Activated T-cell treated with anti-CD3 and anti-CD28 coated beads, Interleukin-2, amount 50 U/mL, for 48 hours (primary cell): ENCODE results near the gene CCL18.
A peak's percentile ranks its signal among the peaks of the same experiment; 100 is the strongest.
"Not testable (repeated sequence)": the region's sequence is repeated elsewhere in the genome, so short reads cannot be mapped to it uniquely, and the experiment has no call there.

Source experiments
- DNase-seq, 2 experiments: peaks; one replicate each; pipeline ENCODE4 v3.0.0-alpha.2; 2020

Gene CCL18

GRCh38 chr17:36072431-36073121 lies 8.5 kb downstream of the CCL18 start:
- peak; percentile 90 to 92 for DNase-seq

- no peak for DNase-seq
Measured at GRCh38 chr17:36074365-36074764, 10.3 kb downstream of the CCL18 start.

GRCh38 chr17:36081681-36082471 lies 17.8 kb downstream of the CCL18 start:
- not testable (repeated sequence) for DNase-seq

- DNase-seq, result peak; percentile 65 to 69
Measured at GRCh38 chr17:36082482-36083120, 18.5 kb downstream of the CCL18 start.

- DNase-seq, result not testable (repeated sequence)
Measured at GRCh38 chr17:36083691-36084090, 19.6 kb downstream of the CCL18 start.

- DNase-seq, result no peak
Measured at GRCh38 chr17:36085765-36086164, 21.7 kb downstream of the CCL18 start.

- DNase-seq, result no peak
Measured at GRCh38 chr17:36086791-36087190, 22.7 kb downstream of the CCL18 start.

GRCh38 chr17:36087471-36087870 lies 23.4 kb downstream of the CCL18 start:
- not testable (repeated sequence) for DNase-seq

- peak in 1 of 2 experiments; percentile 49 for DNase-seq
Measured at GRCh38 chr17:36087897-36088572, 24.0 kb downstream of the CCL18 start.

- peak in 1 of 2 experiments; percentile 51 for DNase-seq
Measured at GRCh38 chr17:36088670-36089338, 24.7 kb downstream of the CCL18 start.

- DNase-seq, result no peak
Measured at GRCh38 chr17:36089339-36089865, 25.3 kb downstream of the CCL18 start.

GRCh38 chr17:36089888-36090836 lies 26.1 kb downstream of the CCL18 start, which contains the start of gene CCL3:
CCL3 (minus strand) TSS chr17:36090143; CDS start chr17:36090058, 85 bp downstream.
- peak; percentile 81 for DNase-seq

GRCh38 chr17:36092230-36092629 lies 28.2 kb downstream of the CCL18 start:
- peak; percentile 65 to 72 for DNase-seq

- DNase-seq, result not testable (repeated sequence)
Measured at GRCh38 chr17:36092715-36093114, 28.6 kb downstream of the CCL18 start.

GRCh38 chr17:36094232-36094631 lies 30.2 kb downstream of the CCL18 start:
- DNase-seq, result no peak

GRCh38 chr17:36094746-36095145 lies 30.7 kb downstream of the CCL18 start:
- no peak for DNase-seq

GRCh38 chr17:36095992-36096391 lies 31.9 kb downstream of the CCL18 start:
- DNase-seq, result no peak

- not testable (repeated sequence) for DNase-seq
Measured at GRCh38 chr17:36099004-36099403, 34.9 kb downstream of the CCL18 start.

GRCh38 chr17:36103401-36103975 lies 39.4 kb downstream of the CCL18 start, which contains the start of gene CCL4:
CCL4 (plus strand) TSS chr17:36103827; CDS start chr17:36103906, 79 bp downstream.
- DNase-seq, result peak; percentile 56 to 59

- not testable (repeated sequence) for DNase-seq
Measured at GRCh38 chr17:36104246-36104645, 40.2 kb downstream of the CCL18 start.
